Astrocyte of the spinal cord (primary cell): ENCODE results near the gene TFDP1.
A peak's percentile ranks its signal among the peaks of the same experiment; 100 is the strongest.

Experiments used
- DNase-seq: peaks from one replicate; pipeline ENCODE4 v3.0.0; 2011; ENCODE audit warnings: low read depth, low spot score
- H3K4me3 ChIP-seq: 2 replicates; pipeline ENCODE4 v1.5.1; 2011; ENCODE audit warnings: low read depth, mild to moderate bottlenecking, low read length, moderate library complexity
- in situ Hi-C: cut with HindIII; loops from 2 replicates; pipeline ENCODE4 v1.10.0; 2017; ENCODE audit warnings: low sequenced_read_pairs
- TF ChIP-seq, protein P1 (sequence below): IDR thresholded peaks from 2 replicates; pipeline ENCODE4 v1.5.1; 2012; ENCODE audit warnings: low read depth, mild to moderate bottlenecking, low read length, inconsistent platforms

TFDP1 gene

GRCh38 chr13:113545455-113545930, 39.1 kb upstream of the TFDP1 start:
- peak; percentile 29 for DNase-seq
- TF ChIP-seq, protein P1, sequence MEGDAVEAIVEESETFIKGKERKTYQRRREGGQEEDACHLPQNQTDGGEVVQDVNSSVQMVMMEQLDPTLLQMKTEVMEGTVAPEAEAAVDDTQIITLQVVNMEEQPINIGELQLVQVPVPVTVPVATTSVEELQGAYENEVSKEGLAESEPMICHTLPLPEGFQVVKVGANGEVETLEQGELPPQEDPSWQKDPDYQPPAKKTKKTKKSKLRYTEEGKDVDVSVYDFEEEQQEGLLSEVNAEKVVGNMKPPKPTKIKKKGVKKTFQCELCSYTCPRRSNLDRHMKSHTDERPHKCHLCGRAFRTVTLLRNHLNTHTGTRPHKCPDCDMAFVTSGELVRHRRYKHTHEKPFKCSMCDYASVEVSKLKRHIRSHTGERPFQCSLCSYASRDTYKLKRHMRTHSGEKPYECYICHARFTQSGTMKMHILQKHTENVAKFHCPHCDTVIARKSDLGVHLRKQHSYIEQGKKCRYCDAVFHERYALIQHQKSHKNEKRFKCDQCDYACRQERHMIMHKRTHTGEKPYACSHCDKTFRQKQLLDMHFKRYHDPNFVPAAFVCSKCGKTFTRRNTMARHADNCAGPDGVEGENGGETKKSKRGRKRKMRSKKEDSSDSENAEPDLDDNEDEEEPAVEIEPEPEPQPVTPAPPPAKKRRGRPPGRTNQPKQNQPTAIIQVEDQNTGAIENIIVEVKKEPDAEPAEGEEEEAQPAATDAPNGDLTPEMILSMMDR: no peak

GRCh38 chr13:113545931-113546516, 38.5 kb upstream of the TFDP1 start:
- in situ Hi-C loops: no loop called here
- DNase-seq: no peak
- H3K4me3 ChIP-seq: no peak overlapping the region
- TF ChIP-seq, protein P1: no peak

More at GRCh38 chr13:113545455-113545930, 39.1 kb upstream of the TFDP1 start:
- in situ Hi-C loops: no loop called here
- no peak overlapping the region for H3K4me3 ChIP-seq

DNA sequence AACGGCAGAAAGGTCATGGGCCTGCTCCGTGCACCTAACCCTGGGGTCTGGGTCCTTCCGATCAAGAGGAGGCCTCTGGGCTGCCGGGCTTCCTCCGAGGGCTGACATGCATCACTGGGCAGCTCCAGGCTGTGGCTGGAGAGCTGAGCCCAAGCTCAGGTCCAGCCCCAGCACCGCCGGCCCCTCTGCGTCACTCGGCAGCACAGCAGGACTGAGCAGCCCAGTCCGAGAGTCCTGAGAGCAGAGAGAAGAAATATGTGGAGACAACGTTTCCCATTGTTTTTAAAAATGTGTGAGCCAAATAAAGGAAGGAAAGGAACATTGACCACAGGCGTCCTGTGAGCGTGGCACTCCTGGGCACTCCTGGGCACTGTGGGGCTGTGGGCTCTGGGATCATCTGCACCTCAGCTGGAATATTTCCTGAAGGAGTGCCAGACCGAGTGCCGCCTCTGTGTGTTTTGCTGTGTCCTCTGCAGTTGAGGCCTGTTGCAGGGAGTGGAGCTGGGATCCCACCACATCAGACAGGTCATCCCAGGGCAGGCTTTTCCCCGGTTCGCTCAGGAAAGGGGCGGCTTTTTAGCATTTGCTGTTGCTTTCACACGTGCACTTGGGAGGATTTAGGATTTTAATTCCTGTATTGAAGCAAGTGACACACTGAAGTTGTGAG, 37.8 kb upstream of the TFDP1 start:
- TF ChIP-seq, protein P1: no peak
- in situ Hi-C loops: no loop called here
- peak; percentile 64 for DNase-seq
- no peak overlapping the region for H3K4me3 ChIP-seq

DNA sequence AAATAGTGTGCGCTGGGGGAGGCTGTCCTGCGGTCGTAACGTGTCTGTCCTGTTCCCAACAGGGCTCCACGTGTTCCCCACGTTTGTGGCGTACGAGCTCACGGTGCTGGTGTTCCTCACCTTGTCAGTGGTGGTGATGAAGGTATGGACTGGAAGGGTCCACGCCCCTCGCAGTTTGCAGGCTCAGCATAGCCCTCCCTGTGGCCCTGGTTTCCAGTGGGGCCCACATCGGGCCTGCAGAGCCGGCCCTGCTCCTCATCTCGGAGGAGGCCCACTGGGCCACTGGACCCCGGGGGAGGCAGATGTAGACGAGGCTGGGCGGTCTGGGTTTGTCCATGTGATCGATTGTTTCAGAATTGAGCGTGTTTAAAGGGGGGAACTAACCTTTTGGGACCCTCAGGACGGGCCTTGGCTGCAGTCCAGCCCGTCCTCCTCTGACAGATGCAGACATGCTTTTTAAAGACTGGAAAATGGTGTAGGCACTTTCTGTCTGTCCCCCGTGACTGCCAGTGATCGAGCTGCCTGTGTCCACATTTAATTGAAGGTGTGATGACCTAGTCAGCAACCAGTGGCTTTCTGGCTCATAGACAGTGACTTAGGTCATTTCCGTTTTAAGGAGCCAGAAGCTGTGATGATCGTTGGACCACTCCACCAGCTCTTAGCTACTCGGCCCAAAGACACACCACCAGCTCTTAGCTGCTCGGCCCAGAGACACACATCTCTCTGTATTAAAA, 37.1 kb upstream of the TFDP1 start:
- peak; percentile 68 for DNase-seq
- in situ Hi-C loops: no loop called here
- no peak overlapping the region for H3K4me3 ChIP-seq

DNA sequence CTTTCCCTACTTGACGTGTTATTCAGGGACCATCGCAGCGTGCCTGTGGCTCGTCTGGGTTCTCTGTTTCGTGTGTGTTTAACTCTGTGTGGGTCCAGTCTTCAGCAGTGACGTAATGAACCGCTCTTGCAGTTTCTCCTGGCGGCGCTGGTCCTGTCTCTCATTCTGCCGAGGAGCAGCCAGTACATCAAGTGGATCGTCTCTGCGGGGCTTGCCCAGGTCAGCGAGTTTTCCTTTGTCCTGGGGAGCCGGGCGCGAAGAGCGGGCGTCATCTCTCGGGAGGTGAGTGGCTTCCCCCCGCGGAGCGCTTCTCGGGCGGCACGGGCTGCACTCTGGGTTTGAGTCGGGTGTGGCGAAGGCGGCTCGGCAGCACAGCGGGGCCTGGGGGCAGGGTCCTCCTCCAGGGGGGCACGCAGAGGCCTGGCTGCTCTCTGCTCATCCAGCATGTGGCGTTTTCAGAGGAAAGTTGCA, 36.3 kb upstream of the TFDP1 start:
- DNase-seq: peak; percentile 75
- in situ Hi-C loops: no loop called here
- TF ChIP-seq, protein P1: no peak
- peak overlapping the region; percentile 22 for H3K4me3 ChIP-seq

More for the DNA sequence above, 37.1 kb upstream of the TFDP1 start:
- TF ChIP-seq, protein P1: no peak

DNA sequence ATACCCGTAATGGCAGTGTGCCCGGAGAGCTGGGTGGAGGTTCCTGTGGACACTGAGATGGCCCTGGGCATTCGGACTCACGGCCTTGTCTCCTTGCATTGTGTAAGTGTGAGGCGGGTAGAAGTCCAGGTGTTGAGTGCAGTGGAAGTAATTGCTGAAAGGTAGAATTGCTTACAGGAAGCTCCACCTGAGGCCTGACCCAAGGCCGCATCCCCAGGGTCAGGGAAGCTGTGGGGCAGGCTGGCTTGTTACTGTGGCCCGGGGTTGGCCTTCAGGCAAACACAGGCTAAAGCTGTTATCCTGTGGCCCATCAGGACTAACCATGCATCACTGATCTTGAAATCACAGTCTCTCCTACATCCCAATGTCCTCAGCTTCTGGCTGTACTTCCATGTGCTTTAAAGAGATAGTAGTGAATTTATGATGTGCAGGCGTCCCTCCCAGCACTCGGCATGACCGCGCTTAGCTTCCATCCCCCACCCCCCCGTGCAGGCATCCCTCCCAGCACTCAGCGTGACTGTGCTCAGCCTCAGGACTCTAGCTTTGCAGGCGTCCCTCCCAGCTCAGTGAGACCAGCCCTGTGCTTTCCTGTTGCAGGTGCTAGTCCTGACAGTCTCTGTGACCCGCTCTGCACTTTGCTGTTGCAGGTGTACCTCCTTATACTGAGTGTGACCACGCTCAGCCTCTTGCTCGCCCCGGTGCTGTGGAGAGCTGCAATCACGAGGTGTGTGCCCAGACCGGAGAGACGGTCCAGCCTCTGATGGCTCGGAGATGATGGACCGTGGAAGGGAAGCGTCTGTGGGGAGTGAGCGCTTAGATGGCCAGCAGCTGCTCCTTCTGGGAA, 35.6 kb upstream of the TFDP1 start:
- no peak for DNase-seq
- H3K4me3 ChIP-seq: no peak overlapping the region
- TF ChIP-seq, protein P1: no peak
- in situ Hi-C loops: no loop called here
